ENCODE results near the gene PHF21B.

Gene PHF21B

GRCh38 chr22:44969817-44970216 is 40.0 kb downstream of the PHF21B start:
- no peaks in the 10 kb centered on the region for H3K4me1 ChIP-seq (ENCODE audit: insufficient read depth, poor library complexity, severe bottlenecking)
- no peaks in the 10 kb centered on the region for H3K36me3 ChIP-seq (ENCODE audit: low read depth)
- no peaks in the 10 kb centered on the region for H3K9me3 ChIP-seq (ENCODE audit: severe bottlenecking)
- peaks cover 3% of the 10 kb centered on the region for H3K27me3 ChIP-seq (ENCODE audit: insufficient read depth, poor library complexity, severe bottlenecking)
- no peak overlapping the region for H3K27ac ChIP-seq (ENCODE audit: poor library complexity, severe bottlenecking)
- DNase-seq (ENCODE audit: low spot score) (no peak), ATAC-seq (ENCODE audit: low read depth) (no peak)
- H3K4me3 ChIP-seq (ENCODE audit: severe bottlenecking), result no peak overlapping the region
- TF ChIP-seq, protein P1, sequence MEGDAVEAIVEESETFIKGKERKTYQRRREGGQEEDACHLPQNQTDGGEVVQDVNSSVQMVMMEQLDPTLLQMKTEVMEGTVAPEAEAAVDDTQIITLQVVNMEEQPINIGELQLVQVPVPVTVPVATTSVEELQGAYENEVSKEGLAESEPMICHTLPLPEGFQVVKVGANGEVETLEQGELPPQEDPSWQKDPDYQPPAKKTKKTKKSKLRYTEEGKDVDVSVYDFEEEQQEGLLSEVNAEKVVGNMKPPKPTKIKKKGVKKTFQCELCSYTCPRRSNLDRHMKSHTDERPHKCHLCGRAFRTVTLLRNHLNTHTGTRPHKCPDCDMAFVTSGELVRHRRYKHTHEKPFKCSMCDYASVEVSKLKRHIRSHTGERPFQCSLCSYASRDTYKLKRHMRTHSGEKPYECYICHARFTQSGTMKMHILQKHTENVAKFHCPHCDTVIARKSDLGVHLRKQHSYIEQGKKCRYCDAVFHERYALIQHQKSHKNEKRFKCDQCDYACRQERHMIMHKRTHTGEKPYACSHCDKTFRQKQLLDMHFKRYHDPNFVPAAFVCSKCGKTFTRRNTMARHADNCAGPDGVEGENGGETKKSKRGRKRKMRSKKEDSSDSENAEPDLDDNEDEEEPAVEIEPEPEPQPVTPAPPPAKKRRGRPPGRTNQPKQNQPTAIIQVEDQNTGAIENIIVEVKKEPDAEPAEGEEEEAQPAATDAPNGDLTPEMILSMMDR (IDR thresholded peaks at IDR 0.05; ENCODE audit: poor library complexity, severe bottlenecking), result no peak

DNA sequence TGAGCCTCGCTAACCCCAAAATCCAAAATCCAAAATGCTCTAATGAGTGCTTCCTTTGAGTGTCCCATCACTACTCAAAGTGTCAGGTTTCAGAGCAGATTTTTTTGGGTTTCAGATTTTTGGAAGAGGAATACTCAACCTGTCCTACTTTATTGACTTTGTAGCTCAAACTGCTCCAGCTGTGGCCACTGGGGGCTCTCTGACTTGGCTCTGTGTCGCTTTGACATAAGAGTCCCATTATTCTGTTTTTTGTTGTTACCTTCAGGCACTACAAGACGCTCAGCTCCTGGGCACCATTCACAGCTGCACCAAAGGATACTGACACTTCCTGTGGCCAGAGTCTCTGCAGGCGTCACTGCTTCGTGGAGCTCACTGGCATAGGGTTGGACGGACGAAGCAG is 41.1 kb downstream of the PHF21B start:
- no peaks in the 10 kb centered on the region for H3K36me3 ChIP-seq (ENCODE audit: low read depth)
- no peak overlapping the region for H3K4me3 ChIP-seq (ENCODE audit: severe bottlenecking)
- no peak for DNase-seq (ENCODE audit: low spot score)

GRCh38 chr22:44965171-44965570 is 44.6 kb downstream of the PHF21B start:
- DNase-seq (ENCODE audit: low spot score), result no peak
- ATAC-seq (ENCODE audit: low read depth), result no peak

More for the DNA sequence above, 41.1 kb downstream of the PHF21B start:
- TF ChIP-seq, protein P1 (IDR thresholded peaks at IDR 0.05; ENCODE audit: poor library complexity, severe bottlenecking), result peak; percentile 7
- Histone ChIP-seq H3K27me3 (ENCODE audit: insufficient read depth, poor library complexity, severe bottlenecking) (peaks cover 3% of the 10 kb centered on the region), H3K9me3 (ENCODE audit: severe bottlenecking) (no peaks in the 10 kb centered on the region), H3K4me1 (ENCODE audit: insufficient read depth, poor library complexity, severe bottlenecking) (no peaks in the 10 kb centered on the region), H3K27ac (ENCODE audit: poor library complexity, severe bottlenecking) (no peak overlapping the region)
- no peak for ATAC-seq (ENCODE audit: low read depth)

GRCh38 chr22:44964722-44965078 is 45.1 kb downstream of the PHF21B start:
- TF ChIP-seq, protein P1 (IDR thresholded peaks at IDR 0.05; ENCODE audit: poor library complexity, severe bottlenecking), result no peak
- H3K27ac ChIP-seq (ENCODE audit: poor library complexity, severe bottlenecking), result no peak overlapping the region
- H3K4me3 ChIP-seq (ENCODE audit: severe bottlenecking), result no peak overlapping the region
- no peak for ATAC-seq (ENCODE audit: low read depth)
- H3K9me3 ChIP-seq (ENCODE audit: severe bottlenecking), result no peaks in the 10 kb centered on the region
- H3K27me3 ChIP-seq (ENCODE audit: insufficient read depth, poor library complexity, severe bottlenecking), result no peaks in the 10 kb centered on the region
- DNase-seq (ENCODE audit: low spot score), result no peak
- no peaks in the 10 kb centered on the region for H3K36me3 ChIP-seq (ENCODE audit: low read depth)
- H3K4me1 ChIP-seq (ENCODE audit: insufficient read depth, poor library complexity, severe bottlenecking), result no peaks in the 10 kb centered on the region

More at GRCh38 chr22:44965171-44965570, 44.6 kb downstream of the PHF21B start:
- Histone ChIP-seq H3K9me3 (ENCODE audit: severe bottlenecking) (no peaks in the 10 kb centered on the region), H3K27me3 (ENCODE audit: insufficient read depth, poor library complexity, severe bottlenecking) (no peaks in the 10 kb centered on the region), H3K36me3 (ENCODE audit: low read depth) (no peaks in the 10 kb centered on the region), H3K27ac (ENCODE audit: poor library complexity, severe bottlenecking) (no peak overlapping the region), H3K4me1 (ENCODE audit: insufficient read depth, poor library complexity, severe bottlenecking) (no peaks in the 10 kb centered on the region), H3K4me3 (ENCODE audit: severe bottlenecking) (no peak overlapping the region)
- TF ChIP-seq, protein P1 (IDR thresholded peaks at IDR 0.05; ENCODE audit: poor library complexity, severe bottlenecking), result no peak

DNA sequence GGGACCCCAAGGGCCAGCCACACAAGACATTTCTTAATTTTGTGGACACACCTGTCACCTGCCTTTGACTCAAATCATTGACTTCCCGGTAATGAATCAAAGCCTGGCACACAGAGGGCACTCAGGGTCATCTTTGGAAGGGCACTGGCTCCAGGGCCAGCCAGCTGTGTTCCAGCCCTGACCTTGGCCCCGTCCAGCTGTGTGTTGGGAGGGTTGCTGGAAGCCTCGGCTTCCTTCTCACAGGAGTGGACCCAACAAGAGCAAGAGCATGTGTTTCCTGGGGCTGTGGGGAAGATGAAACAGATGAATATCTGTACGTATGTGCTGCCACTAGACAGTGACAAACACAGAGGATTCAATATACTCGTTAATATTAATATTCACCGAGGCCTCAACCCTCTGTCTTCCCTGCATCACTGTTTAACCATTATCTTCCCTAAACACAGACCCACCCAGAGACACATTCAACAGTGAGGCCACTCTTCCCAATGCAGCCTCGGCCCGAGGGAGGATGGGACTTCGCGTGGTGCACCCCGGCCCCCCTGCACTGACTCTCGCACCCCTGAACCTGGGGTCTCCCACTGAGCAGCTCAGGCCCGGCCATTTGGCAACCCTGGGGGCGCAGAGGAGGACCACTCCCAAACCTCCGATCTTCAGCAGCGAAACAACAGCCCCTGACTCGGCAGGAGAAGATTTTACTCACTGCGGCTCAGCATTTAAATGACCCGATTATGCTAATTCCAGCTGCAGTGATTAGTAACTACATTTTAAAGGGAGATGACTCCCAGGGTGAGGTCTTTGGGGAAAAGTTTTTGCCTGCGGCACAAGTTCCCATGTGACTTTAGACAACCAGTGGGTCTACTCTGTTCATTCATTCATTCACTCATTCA is 45.7 kb downstream of the PHF21B start:
- ATAC-seq (ENCODE audit: low read depth) (no peak), DNase-seq (ENCODE audit: low spot score) (no peak)
- H3K36me3 ChIP-seq (ENCODE audit: low read depth), result no peaks in the 10 kb centered on the region
- TF ChIP-seq, protein P1 (IDR thresholded peaks at IDR 0.05; ENCODE audit: poor library complexity, severe bottlenecking), result no peak
- H3K27me3 ChIP-seq (ENCODE audit: insufficient read depth, poor library complexity, severe bottlenecking), result no peaks in the 10 kb centered on the region
- H3K4me1 ChIP-seq (ENCODE audit: insufficient read depth, poor library complexity, severe bottlenecking), result no peaks in the 10 kb centered on the region
- H3K9me3 ChIP-seq (ENCODE audit: severe bottlenecking), result no peaks in the 10 kb centered on the region
- H3K4me3 ChIP-seq (ENCODE audit: severe bottlenecking), result no peak overlapping the region
- no peak overlapping the region for H3K27ac ChIP-seq (ENCODE audit: poor library complexity, severe bottlenecking)
